GM19351 (cell line): ENCODE measurements around the gene SLC35F1.
"Not testable (repeated sequence)": the region's sequence is repeated elsewhere in the genome, so short reads cannot be mapped to it uniquely, and the experiment has no call there.

Source experiments
- ATAC-seq: cut with Tn5 transposase; IDR thresholded peaks from one replicate; pipeline ENCODE4 v1.9.1; 2021; ENCODE audit warnings: mild to moderate bottlenecking, moderate library complexity; ENCODE audit not compliant: unreplicated experiment

SLC35F1 gene

DNA sequence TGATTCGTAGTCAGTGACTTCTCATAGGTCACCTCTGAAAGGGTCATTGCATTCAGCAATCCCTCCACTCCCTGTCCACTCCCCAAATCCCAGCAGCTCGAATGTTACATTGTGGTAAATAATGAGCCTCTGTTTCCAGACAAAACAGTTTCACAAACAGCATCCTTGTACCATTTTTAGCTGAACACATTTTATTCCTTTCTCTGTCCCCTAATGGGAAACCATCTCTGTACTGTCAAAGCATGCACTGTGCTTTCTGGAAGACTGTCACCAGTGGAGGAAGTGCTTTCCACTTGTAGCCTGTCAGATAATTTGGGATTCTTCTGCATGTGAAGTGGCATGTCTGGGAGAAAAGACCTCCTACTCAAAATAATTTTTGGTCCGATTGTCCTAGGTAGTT lies 82.0 kb downstream of the SLC35F1 start:
- no peak for ATAC-seq

DNA sequence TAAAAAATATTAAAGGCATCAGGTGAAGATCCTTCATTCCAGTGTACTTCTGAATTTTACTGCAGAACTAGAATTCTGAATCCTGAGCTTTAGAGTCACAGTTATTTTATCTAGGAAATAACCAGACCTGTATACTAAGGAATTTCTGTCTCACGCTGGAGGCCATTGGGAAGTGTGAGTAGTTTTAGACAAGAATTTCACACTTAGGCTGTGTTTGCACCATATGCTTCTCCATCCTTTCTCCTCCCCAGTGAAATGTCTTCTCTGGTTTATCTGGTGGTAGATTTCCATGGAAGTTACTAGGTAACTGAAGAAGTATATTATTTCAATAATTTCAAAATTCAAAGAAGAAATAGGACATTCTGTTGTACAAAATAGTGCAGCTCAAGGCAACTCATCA lies 83.1 kb downstream of the SLC35F1 start:
- ATAC-seq, result no peak

- no peak for ATAC-seq
Measured at GRCh38 chr6:117992856-117993255, 85.8 kb downstream of the SLC35F1 start.

DNA sequence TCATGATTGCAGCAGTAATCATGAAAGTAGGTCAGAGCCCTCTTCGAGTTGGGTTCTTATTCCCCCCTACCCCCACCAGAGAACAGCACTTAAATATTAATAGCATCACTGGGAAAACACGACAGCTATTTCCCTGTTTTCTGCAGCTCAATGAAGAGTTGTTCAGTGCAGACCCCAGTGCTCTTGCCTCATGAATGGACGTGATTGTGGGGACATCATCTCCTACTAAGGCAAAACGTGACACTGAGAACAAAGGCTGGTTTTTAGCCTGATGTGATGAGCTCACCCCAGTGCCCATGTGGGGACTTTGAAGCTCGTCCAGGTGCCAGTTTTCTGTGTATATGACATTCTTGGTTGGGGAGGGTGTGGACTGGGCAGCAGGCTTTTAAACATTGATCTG lies 105.9 kb downstream of the SLC35F1 start:
- no peak for ATAC-seq

DNA sequence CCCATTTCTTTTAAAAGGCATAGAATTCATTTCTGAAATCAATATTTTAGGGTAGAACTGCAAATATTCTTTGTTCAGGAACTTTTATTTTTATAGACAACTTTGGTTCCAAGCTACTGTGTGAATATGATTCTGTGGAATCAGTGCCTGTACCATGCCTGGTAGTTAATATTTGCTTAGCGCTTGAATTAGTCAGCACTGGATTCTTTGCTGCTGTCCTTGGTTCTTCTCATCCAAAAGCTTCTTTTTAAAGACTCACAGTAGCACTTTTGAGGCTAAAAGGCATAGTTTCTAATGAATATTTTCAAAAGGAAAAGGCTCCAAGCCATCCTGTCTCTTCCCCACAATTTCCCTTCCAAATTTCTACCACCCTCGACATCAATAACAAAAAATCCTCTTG lies 109.5 kb downstream of the SLC35F1 start:
- no peak for ATAC-seq

DNA sequence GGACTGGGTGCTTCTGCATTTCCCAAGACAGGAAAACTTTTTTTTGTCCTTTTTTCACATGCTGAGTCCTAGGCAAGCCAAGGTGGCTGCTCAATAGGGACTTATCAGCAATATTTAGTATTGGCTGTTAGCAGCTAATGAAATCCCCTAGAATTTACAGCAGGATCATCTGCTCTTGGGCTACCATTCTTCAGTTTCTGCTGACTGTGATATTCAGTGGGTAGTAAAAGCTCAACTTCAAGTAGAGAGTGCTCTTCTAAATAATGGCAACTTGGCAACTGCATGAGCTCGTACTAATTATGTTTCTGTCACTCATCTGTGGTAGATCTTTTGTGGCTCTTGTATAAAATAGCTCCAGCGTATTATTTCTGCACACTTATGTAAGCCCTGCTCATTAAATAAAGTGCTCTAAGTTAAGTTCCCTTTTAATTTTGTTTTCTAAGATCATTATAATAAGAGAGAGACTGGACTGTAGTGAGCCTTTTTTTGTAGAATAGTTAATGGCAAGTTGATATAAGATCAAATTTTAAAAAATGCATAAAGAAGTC lies 110.3 kb downstream of the SLC35F1 start:
- ATAC-seq, result no peak

DNA sequence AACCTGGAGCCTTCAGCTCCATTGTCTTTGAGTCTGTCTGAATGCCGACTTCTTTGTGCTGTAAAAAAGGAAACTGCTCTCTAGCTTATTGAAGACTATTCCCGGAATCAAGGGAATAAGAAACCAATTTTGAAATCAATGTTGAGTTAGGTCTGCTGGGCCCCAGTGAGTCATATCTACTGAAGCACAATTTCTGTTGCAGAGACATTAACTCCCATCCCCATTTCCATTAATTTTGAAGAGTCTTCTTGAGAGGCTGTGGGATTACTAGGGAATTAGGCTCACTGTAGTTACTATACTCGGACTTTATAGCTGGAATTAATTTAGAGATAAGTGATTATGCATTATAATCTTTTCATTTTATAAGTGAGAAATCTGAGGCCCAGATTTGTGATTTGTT lies 116.7 kb downstream of the SLC35F1 start:
- no peak for ATAC-seq

GRCh38 chr6:118029967-118030366 lies 122.9 kb downstream of the SLC35F1 start:
- ATAC-seq, result no peak

DNA sequence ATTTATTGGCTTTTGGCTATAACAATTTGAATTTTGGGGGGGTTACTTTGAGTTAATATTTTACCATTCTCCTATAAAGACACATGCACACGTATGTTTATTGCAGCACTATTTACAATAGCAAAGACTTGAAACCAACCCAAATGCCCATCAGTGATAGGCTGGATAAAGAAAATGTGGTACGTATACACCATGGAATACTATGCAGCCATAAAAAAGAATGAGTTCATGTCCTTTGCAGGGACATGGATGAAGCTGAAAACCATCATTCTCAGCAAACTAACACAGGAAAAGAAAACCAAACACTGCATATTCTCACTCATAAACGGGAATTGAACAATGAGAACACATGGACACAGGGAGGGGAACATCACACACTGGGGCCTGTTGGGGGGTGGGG lies 130.4 kb downstream of the SLC35F1 start:
- ATAC-seq, result not testable (repeated sequence)

DNA sequence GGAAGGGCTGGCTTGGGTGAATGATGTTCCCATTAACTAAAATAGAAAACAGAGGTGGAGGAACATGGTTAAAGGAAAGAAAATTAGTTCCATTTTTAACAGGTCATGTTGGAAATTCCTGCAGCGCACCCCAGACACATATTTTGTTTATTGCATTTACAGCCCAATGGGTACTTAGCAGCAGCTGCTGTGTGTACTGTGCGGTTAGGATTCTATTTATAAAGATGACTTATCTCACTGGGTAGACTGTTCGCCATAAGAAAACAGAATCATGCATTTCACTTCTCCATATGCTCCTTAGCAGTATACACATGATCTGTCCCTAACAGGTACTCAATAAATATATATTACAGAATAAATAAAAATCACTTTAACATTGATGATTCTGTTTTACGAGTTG lies 135.8 kb downstream of the SLC35F1 start:
- peak; percentile 88 for ATAC-seq

- no peak for ATAC-seq
Measured at GRCh38 chr6:118044275-118044674, 137.2 kb downstream of the SLC35F1 start.

- ATAC-seq, result no peak
Measured at GRCh38 chr6:118054082-118054481, 147.0 kb downstream of the SLC35F1 start.

DNA sequence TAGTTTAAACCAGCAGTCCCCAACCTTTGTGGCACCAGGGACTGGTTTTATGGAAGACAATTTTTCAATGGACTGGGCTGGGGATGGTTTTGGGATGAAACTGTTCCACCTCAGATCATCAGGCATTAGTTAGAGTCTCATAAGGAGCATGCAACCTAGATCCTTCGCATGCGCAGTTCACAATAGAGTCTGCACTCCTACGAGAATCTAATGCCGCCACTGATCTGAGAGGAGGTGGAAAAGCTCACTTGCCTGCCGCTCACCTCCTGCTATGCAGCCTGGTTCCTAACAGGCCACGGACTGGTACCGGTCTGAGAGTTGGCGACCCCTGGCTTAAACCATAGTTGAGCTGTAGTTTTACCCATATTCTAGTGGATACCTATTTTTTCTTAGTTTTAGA lies 154.6 kb downstream of the SLC35F1 start:
- no peak for ATAC-seq

GRCh38 chr6:118080547-118080946 lies 173.5 kb downstream of the SLC35F1 start:
- no peak for ATAC-seq

DNA sequence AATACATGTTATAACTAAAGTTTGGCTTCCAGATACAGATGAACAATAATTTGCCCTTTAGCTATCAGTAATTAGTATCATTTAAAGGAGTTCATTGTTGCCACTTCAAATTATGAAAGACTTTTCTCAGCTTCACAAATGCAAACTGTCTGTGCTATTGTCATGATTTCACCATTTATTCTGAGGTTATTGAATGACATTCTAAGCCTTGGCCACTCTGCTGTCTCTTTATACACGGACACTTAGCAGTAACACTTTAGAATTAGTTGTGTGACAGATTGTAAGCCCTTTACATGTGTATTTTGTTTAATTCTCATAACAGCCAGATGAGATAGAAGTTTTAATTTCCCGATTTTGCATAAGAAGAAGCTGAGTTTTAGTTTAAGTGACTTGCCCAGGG lies 176.6 kb downstream of the SLC35F1 start:
- ATAC-seq, result no peak

GRCh38 chr6:118085665-118086064 lies 178.6 kb downstream of the SLC35F1 start:
- ATAC-seq, result no peak

- no peak for ATAC-seq
Measured at GRCh38 chr6:118086159-118086558, 179.1 kb downstream of the SLC35F1 start.

DNA sequence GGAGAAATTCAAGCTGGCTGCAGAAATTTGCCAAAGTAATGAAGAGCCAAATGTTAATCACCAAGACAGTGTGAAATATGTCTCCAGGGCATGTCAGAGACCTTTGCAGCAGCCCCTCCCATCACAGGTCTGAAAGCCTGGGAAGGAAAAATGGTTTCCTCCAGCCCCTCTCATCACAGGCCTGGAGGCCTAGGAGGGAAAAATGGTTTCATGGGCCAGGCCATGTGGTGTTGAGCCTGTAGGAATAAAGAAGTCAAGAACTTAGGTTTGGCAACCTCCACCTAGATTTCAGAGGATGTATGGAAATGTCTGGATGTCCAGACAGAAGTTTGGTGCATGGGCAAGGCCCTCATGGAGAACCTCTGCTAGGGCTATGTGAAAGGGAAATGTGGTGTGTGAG lies 185.0 kb downstream of the SLC35F1 start:
- ATAC-seq, result no peak

DNA sequence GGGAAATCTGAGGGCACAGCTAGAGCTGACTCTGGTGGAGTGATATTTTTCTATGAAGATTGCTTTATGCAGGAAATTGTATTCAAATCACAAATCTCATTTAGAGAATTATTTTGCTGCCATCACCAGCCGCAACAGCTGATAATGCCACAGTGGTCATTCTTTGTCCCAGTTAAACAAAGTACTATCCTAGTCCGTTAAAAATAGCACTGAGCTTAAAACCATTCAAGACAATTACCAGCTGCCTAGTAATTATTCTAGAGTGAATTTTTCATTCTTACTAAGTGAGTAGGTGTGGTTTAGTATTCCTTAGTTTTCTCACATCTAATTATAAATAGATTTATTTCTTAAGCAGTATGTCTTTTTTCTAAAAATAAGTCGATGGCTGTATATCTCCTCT lies 190.5 kb downstream of the SLC35F1 start:
- no peak for ATAC-seq

DNA sequence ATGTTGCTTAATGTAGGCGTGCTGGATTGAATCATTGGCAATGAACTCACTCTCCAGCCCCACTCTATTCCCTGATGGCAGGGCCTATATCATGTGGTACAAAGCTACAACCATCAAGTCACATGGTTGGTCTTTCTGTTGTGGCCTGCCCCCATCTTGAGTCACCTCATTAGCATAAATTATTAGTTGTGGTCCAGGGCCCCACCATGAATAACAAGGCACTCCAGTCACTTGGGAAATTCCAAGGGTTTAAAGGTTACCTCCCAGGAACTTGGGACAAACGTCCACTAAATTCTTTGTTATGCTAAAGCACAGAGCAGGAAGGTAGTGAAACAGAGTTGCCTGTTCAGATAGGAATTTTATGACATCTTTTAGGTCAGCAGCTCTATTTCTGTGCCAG lies 193.7 kb downstream of the SLC35F1 start:
- no peak for ATAC-seq

DNA sequence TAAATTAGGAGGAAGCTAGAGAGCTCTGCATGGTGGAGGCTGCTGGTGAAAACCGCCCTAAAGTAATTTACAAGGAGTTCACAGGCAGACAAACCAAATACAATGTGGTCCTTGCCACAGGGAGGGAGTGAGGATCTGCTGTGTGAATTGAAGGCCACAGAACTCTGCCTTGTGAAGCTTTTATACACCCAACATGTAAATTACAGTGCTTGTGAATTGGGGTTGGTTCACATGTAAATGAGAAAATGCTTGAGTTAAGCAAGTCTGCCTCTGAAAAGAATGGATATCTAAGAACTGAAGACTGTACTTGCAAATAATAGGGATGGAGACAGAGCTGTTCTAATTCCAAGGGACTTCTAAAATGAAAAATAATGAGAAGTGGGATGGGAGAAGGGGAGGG lies 194.2 kb downstream of the SLC35F1 start:
- no peak for ATAC-seq

DNA sequence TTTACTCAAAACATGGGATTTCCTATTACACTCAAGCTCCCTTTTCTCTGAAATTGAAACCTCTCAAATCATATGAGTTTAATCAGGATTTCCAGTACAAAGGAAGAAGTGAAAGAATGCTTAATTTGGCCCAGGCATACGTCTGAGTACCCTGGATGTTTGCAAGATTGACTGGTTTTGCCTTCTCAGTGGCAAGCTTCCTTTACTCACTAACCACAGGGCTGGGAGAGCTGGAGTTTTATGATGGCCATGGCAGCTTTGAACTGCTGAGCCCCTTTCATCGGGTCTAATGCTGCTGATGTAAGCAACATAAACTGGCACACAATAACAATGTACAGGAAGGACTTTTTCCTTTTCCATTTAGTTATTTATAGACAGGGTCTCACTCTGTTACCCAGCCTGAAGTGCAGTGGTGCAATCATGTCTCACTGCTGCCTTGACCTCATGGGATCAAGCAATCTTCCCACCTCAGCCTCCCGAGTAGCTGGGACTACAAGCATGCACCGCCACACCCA lies 194.8 kb downstream of the SLC35F1 start:
- ATAC-seq, result no peak

DNA sequence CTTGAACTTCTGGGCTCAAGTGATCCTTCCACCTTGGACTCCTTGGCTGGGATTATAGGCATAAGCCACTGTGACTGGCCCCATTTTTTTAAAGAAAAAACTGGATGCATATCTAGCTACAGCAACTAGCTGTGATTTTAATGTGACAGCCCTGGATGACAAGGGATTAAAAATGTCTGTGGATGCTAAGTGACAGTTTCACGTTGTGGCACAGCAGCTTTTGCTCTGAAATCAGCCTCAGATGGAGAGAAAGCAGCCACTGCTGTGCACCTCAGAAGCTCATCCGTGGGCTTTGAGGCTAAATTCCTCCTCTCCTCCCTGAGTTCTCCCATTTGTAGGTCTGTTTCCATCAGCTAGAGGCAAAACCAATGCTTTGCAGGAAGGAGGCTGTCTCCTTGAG lies 195.3 kb downstream of the SLC35F1 start:
- ATAC-seq, result no peak
